GM23338 (cell line): Measurements from ENCODE around the gene KEAP1. TPM values are rescaled to one million over a fixed set of nuclear protein-coding genes. Genes with fewer than 3 reads are reported as not detected.

ENCODE experiments used
- ATAC-seq: fragments of 200-7000 bp; cut with Tn5 transposase; 3 replicates; pipeline ENCODE4 v1.9.1; 2020
- DNase-seq: peaks from one replicate; pipeline ENCODE4 v3.0.0-alpha.2; 2015; ENCODE audit warnings: low spot score
- H2AFZ ChIP-seq: fragments of 200-600 bp; sonication (generic); 2 replicates; pipeline ENCODE4 v1.8.0; 2016; ENCODE audit warnings: antibody characterized with exemption, mild to moderate bottlenecking, moderate library complexity
- H3F3A ChIP-seq: fragments of 200-600 bp; sonication (generic); replicated peaks from 2 replicates; pipeline ENCODE4 v1.8.0; 2017; ENCODE audit warnings: antibody characterized with exemption, mixed run types, low read depth
- H3K27ac ChIP-seq: fragments of 200-600 bp; sonication (generic); 2 replicates; pipeline ENCODE4 v1.6.1; 2016; ENCODE audit warnings: low read depth
- H3K27me3 ChIP-seq: fragments of 200-600 bp; sonication (generic); 2 replicates; pipeline ENCODE4 v1.8.0; 2016; ENCODE audit warnings: mild to moderate bottlenecking, mixed run types, moderate library complexity; ENCODE audit not compliant: insufficient read depth
- H3K36me3 ChIP-seq: fragments of 200-600 bp; sonication (generic); 2 replicates; pipeline ENCODE4 v1.8.0; 2016; ENCODE audit warnings: mild to moderate bottlenecking; ENCODE audit not compliant: insufficient read depth
- H3K4me1 ChIP-seq: fragments of 200-600 bp; sonication (generic); 2 replicates; pipeline ENCODE4 v1.8.0; 2016; ENCODE audit warnings: mild to moderate bottlenecking, moderate library complexity; ENCODE audit not compliant: insufficient read depth
- H3K4me2 ChIP-seq: fragments of 200-600 bp; sonication (generic); 2 replicates; pipeline ENCODE4 v1.7.1; 2017; ENCODE audit warnings: mixed run types
- H3K4me3 ChIP-seq: fragments of 200-600 bp; sonication (generic); 2 replicates; pipeline ENCODE4 v1.6.1; 2016; ENCODE audit warnings: mixed run types
- H3K79me2 ChIP-seq: fragments of 200-600 bp; sonication (generic); replicated peaks from 2 replicates; pipeline ENCODE4 v1.8.0; 2017; ENCODE audit warnings: mild to moderate bottlenecking; ENCODE audit not compliant: insufficient read depth
- H3K9me2 ChIP-seq: fragments of 200-600 bp; sonication (generic); 2 replicates; pipeline ENCODE4 v1.8.0; 2017; ENCODE audit not compliant: insufficient read depth
- H4K20me1 ChIP-seq: fragments of 200-600 bp; sonication (generic); replicated peaks from 2 replicates; pipeline ENCODE4 v1.8.0; 2017; ENCODE audit warnings: mild to moderate bottlenecking; ENCODE audit not compliant: insufficient read depth
- H3K27ac Mint-ChIP-seq: 2 replicates; pipeline ENCODE4 v1.8.0; 2020; ENCODE audit warnings: inconsistent platforms, mild to moderate bottlenecking, moderate library complexity, mixed read lengths
- H3K27me3 Mint-ChIP-seq: 3 replicates; pipeline ENCODE4 v1.8.0; 2022; ENCODE audit warnings: low read depth, mild to moderate bottlenecking, moderate library complexity, mixed read lengths, inconsistent platforms; ENCODE audit not compliant: insufficient read depth, poor library complexity
- H3K36me3 Mint-ChIP-seq: 3 replicates; pipeline ENCODE4 v1.8.0; 2021; ENCODE audit warnings: low read depth, mild to moderate bottlenecking, inconsistent platforms, moderate library complexity, mixed read lengths
- H3K4me1 Mint-ChIP-seq: 3 replicates; pipeline ENCODE4 v1.8.0; 2020; ENCODE audit warnings: mild to moderate bottlenecking, inconsistent platforms, mixed read lengths
- H3K4me3 Mint-ChIP-seq: 3 replicates; pipeline ENCODE4 v1.8.0; 2021; ENCODE audit warnings: moderate library complexity, mild to moderate bottlenecking, inconsistent platforms, mixed read lengths
- H3K9me3 Mint-ChIP-seq: 3 replicates; pipeline ENCODE4 v1.8.0; 2020; ENCODE audit warnings: moderate library complexity, mild to moderate bottlenecking, inconsistent platforms, mixed read lengths
- EZH2phosphoT487 ChIP-seq: fragments of 200-600 bp; sonication (generic); IDR thresholded peaks from one replicate; pipeline ENCODE4 v1.8.1; 2018; ENCODE audit warnings: antibody characterized with exemption; ENCODE audit not compliant: unreplicated experiment
- NANOG ChIP-seq: IDR thresholded peaks from 2 replicates; pipeline ENCODE4 v1.6.1; 2016; ENCODE audit warnings: antibody characterized with exemption, borderline replicate concordance
- POLR2AphosphoS5 ChIP-seq: IDR thresholded peaks from 2 replicates; pipeline ENCODE4 v1.6.1; 2016; ENCODE audit warnings: antibody characterized with exemption, low read depth
- STAT1 ChIP-seq: IDR thresholded peaks from one replicate; pipeline ENCODE4 v1.6.1; 2016; ENCODE audit warnings: antibody characterized with exemption; ENCODE audit not compliant: unreplicated experiment
- ZNF114 ChIP-seq: fragments of 250-450 bp; sonication (Bioruptor Pico); IDR thresholded peaks from 2 replicates; pipeline ENCODE4 v1.5.0; 2020; ENCODE audit warnings: mild to moderate bottlenecking, moderate library complexity
- polyA plus RNA-seq: library from polyadenylated mRNA; unstranded; fragments of >200 nt; fragmentation: Nextera tagmentation; extraction: Ambion mirVana; gene quantifications from 2 replicates; pipeline ENCODE4 v1.2.1, GENCODE V29; 2016
- total RNA-seq: library from RNA; depleted of rRNA; stranded (reverse); fragments of >200 nt; shearing (Covaris generic); gene quantifications from 2 replicates; pipeline ENCODE4 v1.2.3, GENCODE V29; 2014
- TF ChIP-seq, protein P1 (sequence below): IDR thresholded peaks from 2 replicates; pipeline ENCODE4 v1.6.1; 2016; ENCODE audit warnings: antibody characterized with exemption
- TF ChIP-seq, protein P2 (sequence below): IDR thresholded peaks from one replicate; pipeline ENCODE4 v1.6.1; 2018; ENCODE audit warnings: antibody characterized with exemption; ENCODE audit not compliant: unreplicated experiment
- TF ChIP-seq, protein P3 (sequence below): fragments of 250-450 bp; sonication (Bioruptor Pico); IDR thresholded peaks from 2 replicates; pipeline ENCODE4 v1.5.0; 2020; ENCODE audit warnings: mild to moderate bottlenecking, moderate library complexity

KEAP1 gene
- total and polyA plus RNA-seq, 2 experiments from 2014 or later: 57.8 to 77.5 TPM

DNA sequence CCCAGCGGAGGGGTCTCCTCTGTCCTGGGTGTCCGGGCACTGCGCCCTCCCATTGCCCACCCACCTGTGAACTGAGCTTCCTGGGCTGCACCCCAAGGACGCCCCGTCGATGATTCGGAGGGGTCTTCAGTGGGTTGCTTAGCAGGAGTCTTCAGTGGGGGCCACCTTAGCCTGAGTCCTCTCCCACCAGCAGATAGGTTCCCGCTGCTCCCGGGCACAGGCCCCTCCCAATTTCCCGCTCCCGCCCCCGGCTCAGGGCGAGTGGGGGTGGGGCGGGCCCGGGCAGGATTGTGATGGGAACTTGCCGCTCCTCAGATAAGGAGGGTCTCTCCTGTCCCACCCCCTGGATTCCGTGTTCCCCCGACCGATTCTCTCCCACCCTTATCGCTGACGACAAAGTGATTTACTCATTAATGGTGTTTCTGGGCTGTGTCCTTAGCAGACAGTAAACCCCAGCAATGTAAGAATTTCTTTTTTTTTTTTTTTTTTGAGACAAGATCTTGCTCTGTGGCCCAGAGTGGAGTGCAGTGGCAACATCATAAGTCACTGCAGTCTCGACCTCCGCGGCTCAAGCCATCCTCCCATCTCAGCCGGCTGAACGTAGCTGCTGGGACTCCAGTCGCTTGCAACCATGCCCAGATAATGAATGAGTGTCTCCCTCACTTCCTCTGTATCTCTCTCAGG is 14.7 kb upstream of the KEAP1 start:
- H3F3A ChIP-seq: peaks cover 21% of the 10 kb centered on the region; the same call in 1 of the 2 replicates
- Mint-ChIP-seq H3K4me1 (peaks cover 25% of the 10 kb centered on the region), H3K4me3 (peak overlapping the region; percentile 65), H3K27ac (no peak overlapping the region), H3K9me3 (no peaks in the 10 kb centered on the region; the same call in 2 of the 3 replicates), H3K36me3 (no peaks in the 10 kb centered on the region; the same call in 2 of the 3 replicates), H3K27me3 (peaks cover 61% of the 10 kb centered on the region)
- ATAC-seq: peak; percentile 21
- peaks cover 16% of the 10 kb centered on the region for H3K4me1 ChIP-seq
- 0 out of 2 replicates have a peak, but pooled peaks cover 8% of the 10 kb centered on the region for H4K20me1 ChIP-seq
- peaks cover 75% of the 10 kb centered on the region for H3K27me3 ChIP-seq
- H3K27ac ChIP-seq: no peak overlapping the region
- TF ChIP-seq EZH2phosphoT487: no peak
- TF ChIP-seq POLR2AphosphoS5: peak; percentile 24; the same call in 1 of the 2 replicates
- TF ChIP-seq, protein P1, sequence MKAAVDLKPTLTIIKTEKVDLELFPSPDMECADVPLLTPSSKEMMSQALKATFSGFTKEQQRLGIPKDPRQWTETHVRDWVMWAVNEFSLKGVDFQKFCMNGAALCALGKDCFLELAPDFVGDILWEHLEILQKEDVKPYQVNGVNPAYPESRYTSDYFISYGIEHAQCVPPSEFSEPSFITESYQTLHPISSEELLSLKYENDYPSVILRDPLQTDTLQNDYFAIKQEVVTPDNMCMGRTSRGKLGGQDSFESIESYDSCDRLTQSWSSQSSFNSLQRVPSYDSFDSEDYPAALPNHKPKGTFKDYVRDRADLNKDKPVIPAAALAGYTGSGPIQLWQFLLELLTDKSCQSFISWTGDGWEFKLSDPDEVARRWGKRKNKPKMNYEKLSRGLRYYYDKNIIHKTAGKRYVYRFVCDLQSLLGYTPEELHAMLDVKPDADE: no peak
- no peak for TF ChIP-seq STAT1
- TF ChIP-seq NANOG: no peak
- TF ChIP-seq, protein P2, sequence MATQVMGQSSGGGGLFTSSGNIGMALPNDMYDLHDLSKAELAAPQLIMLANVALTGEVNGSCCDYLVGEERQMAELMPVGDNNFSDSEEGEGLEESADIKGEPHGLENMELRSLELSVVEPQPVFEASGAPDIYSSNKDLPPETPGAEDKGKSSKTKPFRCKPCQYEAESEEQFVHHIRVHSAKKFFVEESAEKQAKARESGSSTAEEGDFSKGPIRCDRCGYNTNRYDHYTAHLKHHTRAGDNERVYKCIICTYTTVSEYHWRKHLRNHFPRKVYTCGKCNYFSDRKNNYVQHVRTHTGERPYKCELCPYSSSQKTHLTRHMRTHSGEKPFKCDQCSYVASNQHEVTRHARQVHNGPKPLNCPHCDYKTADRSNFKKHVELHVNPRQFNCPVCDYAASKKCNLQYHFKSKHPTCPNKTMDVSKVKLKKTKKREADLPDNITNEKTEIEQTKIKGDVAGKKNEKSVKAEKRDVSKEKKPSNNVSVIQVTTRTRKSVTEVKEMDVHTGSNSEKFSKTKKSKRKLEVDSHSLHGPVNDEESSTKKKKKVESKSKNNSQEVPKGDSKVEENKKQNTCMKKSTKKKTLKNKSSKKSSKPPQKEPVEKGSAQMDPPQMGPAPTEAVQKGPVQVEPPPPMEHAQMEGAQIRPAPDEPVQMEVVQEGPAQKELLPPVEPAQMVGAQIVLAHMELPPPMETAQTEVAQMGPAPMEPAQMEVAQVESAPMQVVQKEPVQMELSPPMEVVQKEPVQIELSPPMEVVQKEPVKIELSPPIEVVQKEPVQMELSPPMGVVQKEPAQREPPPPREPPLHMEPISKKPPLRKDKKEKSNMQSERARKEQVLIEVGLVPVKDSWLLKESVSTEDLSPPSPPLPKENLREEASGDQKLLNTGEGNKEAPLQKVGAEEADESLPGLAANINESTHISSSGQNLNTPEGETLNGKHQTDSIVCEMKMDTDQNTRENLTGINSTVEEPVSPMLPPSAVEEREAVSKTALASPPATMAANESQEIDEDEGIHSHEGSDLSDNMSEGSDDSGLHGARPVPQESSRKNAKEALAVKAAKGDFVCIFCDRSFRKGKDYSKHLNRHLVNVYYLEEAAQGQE: no peak
- TF ChIP-seq, protein P3, sequence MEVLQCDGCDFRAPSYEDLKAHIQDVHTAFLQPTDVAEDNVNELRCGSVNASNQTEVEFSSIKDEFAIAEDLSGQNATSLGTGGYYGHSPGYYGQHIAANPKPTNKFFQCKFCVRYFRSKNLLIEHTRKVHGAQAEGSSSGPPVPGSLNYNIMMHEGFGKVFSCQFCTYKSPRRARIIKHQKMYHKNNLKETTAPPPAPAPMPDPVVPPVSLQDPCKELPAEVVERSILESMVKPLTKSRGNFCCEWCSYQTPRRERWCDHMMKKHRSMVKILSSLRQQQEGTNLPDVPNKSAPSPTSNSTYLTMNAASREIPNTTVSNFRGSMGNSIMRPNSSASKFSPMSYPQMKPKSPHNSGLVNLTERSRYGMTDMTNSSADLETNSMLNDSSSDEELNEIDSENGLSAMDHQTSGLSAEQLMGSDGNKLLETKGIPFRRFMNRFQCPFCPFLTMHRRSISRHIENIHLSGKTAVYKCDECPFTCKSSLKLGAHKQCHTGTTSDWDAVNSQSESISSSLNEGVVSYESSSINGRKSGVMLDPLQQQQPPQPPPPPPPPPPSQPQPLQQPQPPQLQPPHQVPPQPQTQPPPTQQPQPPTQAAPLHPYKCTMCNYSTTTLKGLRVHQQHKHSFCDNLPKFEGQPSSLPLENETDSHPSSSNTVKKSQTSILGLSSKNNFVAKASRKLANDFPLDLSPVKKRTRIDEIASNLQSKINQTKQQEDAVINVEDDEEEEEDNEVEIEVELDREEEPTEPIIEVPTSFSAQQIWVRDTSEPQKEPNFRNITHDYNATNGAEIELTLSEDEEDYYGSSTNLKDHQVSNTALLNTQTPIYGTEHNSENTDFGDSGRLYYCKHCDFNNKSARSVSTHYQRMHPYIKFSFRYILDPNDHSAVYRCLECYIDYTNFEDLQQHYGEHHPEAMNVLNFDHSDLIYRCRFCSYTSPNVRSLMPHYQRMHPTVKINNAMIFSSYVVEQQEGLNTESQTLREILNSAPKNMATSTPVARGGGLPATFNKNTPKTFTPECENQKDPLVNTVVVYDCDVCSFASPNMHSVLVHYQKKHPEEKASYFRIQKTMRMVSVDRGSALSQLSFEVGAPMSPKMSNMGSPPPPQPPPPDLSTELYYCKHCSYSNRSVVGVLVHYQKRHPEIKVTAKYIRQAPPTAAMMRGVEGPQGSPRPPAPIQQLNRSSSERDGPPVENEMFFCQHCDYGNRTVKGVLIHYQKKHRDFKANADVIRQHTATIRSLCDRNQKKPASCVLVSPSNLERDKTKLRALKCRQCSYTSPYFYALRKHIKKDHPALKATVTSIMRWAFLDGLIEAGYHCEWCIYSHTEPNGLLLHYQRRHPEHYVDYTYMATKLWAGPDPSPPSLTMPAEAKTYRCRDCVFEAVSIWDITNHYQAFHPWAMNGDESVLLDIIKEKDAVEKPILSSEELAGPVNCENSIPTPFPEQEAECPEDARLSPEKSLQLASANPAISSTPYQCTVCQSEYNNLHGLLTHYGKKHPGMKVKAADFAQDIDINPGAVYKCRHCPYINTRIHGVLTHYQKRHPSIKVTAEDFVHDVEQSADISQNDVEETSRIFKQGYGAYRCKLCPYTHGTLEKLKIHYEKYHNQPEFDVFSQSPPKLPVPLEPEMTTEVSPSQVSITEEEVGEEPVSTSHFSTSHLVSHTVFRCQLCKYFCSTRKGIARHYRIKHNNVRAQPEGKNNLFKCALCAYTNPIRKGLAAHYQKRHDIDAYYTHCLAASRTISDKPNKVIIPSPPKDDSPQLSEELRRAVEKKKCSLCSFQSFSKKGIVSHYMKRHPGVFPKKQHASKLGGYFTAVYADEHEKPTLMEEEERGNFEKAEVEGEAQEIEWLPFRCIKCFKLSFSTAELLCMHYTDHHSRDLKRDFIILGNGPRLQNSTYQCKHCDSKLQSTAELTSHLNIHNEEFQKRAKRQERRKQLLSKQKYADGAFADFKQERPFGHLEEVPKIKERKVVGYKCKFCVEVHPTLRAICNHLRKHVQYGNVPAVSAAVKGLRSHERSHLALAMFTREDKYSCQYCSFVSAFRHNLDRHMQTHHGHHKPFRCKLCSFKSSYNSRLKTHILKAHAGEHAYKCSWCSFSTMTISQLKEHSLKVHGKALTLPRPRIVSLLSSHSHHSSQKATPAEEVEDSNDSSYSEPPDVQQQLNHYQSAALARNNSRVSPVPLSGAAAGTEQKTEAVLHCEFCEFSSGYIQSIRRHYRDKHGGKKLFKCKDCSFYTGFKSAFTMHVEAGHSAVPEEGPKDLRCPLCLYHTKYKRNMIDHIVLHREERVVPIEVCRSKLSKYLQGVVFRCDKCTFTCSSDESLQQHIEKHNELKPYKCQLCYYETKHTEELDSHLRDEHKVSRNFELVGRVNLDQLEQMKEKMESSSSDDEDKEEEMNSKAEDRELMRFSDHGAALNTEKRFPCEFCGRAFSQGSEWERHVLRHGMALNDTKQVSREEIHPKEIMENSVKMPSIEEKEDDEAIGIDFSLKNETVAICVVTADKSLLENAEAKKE (CRISPR knock-in tag): no peak
- no peak for TF ChIP-seq ZNF114 (CRISPR knock-in tag)
- no peaks in the 10 kb centered on the region for H3K9me2 ChIP-seq
- peak; percentile 57 for DNase-seq
- peak overlapping the region; percentile 95 for H2AFZ ChIP-seq
- H3K36me3 ChIP-seq: no peaks in the 10 kb centered on the region
- H3K4me2 ChIP-seq: peak overlapping the region; percentile 95
- H3K4me3 ChIP-seq: peak overlapping the region; percentile 78
- no peaks in the 10 kb centered on the region for H3K79me2 ChIP-seq
